CD4-positive, alpha-beta T cell treated with Interleukin-4 for 4 hours (primary cell): ENCODE measurements around the gene MEIOSIN.

Experiments used
- DNase-seq: peaks from one replicate; pipeline ENCODE4 v3.0.0-alpha.2; 2020

The MEIOSIN gene

GRCh38 chr19:45804140-45804958 lies 71.1 kb downstream of the MEIOSIN start:
- no peak for DNase-seq

DNA sequence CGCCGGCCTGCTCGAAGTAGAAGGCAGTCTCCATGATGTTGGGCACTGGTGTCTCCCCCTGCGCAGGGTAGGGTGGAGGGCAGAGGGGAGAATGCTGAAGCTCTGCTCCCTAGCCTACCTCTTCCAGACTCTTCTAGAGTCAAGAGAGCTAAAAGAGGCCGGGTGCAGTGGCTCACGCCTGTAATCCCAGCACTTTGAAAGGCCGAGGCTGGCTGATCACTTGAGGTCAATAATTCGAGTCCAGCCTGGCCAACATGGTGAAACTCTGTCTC lies 71.7 kb downstream of the MEIOSIN start:
- no peak for DNase-seq

DNA sequence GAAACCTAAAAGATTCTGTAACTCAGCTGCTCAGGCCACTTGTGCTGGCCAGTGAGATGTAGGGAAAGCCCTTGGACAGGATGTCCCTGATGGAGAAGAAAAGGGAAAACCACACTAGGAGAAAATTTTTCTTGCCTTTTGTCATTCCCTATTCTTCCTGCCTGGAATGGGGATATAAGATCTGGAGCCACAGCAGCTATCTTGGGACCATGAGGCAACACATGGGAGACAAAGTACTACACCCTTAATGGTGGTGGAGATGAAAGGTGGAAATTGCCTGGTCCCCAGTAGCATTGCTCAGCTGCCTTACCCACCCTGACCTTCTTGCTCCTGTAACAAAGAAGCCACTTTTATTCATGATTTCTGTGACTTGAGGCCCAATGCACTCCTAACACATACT lies 72.5 kb downstream of the MEIOSIN start:
- DNase-seq, result no peak

- no peak for DNase-seq
Measured at GRCh38 chr19:45809643-45810159, 76.5 kb downstream of the MEIOSIN start.

GRCh38 chr19:45812297-45812696 lies 79.1 kb downstream of the MEIOSIN start:
- no peak for DNase-seq
